IPS-18a (cell line): ENCODE data around the gene CCDC102A.
"Not testable (repeated sequence)": the region's sequence is repeated elsewhere in the genome, so short reads cannot be mapped to it uniquely, and the experiment has no call there.

Source experiments
- H3K27ac ChIP-seq: one replicate; pipeline ENCODE4 v1.5.1; 2013; ENCODE audit warnings: low read length
- H3K27me3 ChIP-seq: one replicate; pipeline ENCODE4 v1.6.1; 2013; ENCODE audit warnings: mild to moderate bottlenecking, low read length; ENCODE audit not compliant: control insufficient read depth, insufficient read depth
- H3K36me3 ChIP-seq: one replicate; pipeline ENCODE4 v1.6.1; 2013; ENCODE audit warnings: low read depth, low read length; ENCODE audit not compliant: control insufficient read depth
- H3K4me1 ChIP-seq: one replicate; pipeline ENCODE4 v1.6.1; 2013; ENCODE audit warnings: low read depth, low read length; ENCODE audit not compliant: control insufficient read depth
- H3K4me3 ChIP-seq: one replicate; pipeline ENCODE4 v1.5.1; 2013; ENCODE audit warnings: low read length
- H3K9ac ChIP-seq: one replicate; pipeline ENCODE4 v1.6.1; 2013; ENCODE audit warnings: mild to moderate bottlenecking, low read length, moderate library complexity
- H3K9me3 ChIP-seq: one replicate; pipeline ENCODE4 v1.6.1; 2013; ENCODE audit warnings: low read depth, low read length; ENCODE audit not compliant: control insufficient read depth

CCDC102A gene

DNA sequence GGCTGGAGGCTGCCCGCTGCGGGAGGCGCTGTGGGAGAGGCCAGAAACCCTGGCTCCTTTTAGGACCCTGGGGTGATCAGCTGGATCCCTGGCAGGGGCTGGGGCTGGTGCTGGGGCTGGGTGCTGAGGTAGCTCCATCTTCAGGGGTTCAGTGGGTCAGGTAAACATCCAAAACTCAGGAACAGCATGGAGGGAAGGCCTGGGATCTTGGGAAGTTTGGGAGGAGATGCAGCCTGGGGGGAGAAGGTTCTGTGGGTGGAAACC lies 27.0 kb upstream of the CCDC102A start:
- Histone ChIP-seq H3K4me1 (no peaks in the 10 kb centered on the region), H3K36me3 (no peaks in the 10 kb centered on the region), H3K9ac (no peak overlapping the region), H3K27ac (no peak overlapping the region), H3K27me3 (no peaks in the 10 kb centered on the region), H3K4me3 (no peak overlapping the region), H3K9me3 (no peaks in the 10 kb centered on the region)

DNA sequence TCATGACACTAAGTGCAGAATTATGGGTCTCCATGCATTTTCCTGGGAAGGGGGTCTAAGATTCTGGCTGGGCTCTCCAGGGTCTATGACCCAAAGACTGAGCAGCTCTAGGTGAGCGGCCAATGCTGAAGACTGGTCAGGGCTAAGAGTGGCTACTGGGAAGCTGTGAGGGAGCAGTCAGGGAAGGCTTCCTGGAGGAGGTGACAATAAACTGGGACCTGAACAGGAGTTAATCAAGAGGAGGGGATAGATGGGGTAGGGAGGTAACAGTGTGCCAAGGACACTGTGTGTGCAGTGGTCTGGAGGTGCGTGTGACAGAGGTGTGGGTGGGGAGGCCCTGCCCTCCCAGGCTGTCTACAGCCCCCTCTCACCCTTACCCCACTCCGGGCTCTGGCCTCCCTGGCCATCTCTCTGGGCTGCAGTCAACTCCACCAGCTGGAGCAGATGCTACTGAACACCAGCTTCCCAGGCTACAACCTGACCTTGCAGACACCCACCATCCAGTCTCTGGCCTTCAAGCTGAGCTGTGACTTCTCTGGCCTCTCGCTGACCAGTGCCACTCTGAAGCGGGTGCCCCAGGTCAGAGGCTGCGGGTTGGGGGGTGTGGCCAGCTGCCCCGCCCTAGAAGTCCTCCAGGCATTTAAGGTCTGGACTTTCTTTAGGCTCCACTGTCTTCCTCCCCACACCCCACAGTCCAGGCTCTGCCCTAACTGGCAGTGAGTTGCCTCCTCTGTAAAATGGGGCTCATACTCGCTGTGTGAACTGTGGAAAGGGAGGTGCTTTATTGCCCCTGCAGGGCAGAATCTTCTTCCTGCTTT lies 26.5 kb upstream of the CCDC102A start:
- H3K4me3 ChIP-seq = no peak overlapping the region
- no peaks in the 10 kb centered on the region for H3K4me1 ChIP-seq
- H3K9me3 ChIP-seq = no peaks in the 10 kb centered on the region
- H3K9ac ChIP-seq = no peak overlapping the region
- H3K36me3 ChIP-seq = no peaks in the 10 kb centered on the region
- H3K27ac ChIP-seq = no peak overlapping the region
- H3K27me3 ChIP-seq = no peaks in the 10 kb centered on the region

DNA sequence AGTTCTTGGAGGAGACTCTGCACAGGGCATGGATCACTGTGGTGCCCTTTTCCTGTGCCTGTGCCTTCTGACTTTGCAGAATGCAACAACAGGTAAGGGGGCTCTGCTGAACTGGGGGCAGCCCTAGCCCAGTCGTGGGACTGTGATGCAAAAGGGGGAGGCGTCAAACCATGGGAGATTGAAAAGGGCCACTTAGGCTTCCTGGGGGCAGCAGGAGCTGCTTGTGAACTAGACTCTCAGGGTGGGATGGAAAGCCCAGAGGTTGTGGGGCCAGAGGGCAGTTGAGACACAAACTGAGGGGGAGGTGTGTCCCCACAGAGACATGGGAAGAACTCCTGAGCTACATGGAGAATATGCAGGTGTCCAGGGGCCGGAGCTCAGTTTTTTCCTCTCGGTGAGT lies 25.7 kb upstream of the CCDC102A start:
- no peak overlapping the region for H3K9ac ChIP-seq
- no peaks in the 10 kb centered on the region for H3K9me3 ChIP-seq
- no peaks in the 10 kb centered on the region for H3K36me3 ChIP-seq
- no peak overlapping the region for H3K4me3 ChIP-seq
- H3K4me1 ChIP-seq = no peaks in the 10 kb centered on the region
- no peaks in the 10 kb centered on the region for H3K27me3 ChIP-seq
- no peak overlapping the region for H3K27ac ChIP-seq

DNA sequence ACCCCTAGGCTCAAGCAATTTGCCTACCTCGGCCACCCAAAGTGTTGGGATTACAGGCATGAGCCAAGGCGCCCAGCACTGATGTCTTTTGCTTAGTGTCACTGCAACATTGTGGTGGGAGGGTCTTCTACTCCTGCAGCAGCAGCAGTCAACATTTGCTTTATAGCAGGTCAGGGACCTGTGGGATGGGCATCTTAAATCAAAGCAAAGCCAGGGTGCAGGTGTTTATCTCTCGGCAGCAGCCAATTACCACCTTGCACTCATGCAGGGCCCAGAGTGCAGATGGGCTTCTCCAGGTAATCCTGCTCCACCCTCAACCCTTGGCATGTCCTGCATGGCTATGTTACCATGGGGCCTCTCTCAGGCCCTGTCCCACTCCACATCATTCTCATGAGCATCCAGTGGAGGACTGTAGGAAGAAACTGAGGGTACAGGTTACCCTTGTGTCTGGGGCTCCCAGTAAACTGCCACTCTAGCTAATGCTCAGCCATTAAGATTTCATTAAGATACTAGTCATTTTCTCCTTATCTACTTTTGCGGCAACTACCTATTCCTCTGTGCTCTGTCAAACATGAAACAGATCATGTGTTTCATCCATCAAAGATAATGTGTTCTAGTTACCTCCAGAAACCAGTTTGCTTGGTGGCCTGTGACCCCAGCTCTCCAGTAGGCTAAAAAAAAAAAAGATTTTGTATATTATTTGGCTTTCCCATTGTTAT lies 22.9 kb upstream of the CCDC102A start:
- Histone ChIP-seq H3K27me3 (no peaks in the 10 kb centered on the region), H3K27ac (no peak overlapping the region), H3K9me3 (no peaks in the 10 kb centered on the region), H3K4me1 (no peaks in the 10 kb centered on the region), H3K36me3 (no peaks in the 10 kb centered on the region), H3K9ac (no peak overlapping the region), H3K4me3 (no peak overlapping the region)

DNA sequence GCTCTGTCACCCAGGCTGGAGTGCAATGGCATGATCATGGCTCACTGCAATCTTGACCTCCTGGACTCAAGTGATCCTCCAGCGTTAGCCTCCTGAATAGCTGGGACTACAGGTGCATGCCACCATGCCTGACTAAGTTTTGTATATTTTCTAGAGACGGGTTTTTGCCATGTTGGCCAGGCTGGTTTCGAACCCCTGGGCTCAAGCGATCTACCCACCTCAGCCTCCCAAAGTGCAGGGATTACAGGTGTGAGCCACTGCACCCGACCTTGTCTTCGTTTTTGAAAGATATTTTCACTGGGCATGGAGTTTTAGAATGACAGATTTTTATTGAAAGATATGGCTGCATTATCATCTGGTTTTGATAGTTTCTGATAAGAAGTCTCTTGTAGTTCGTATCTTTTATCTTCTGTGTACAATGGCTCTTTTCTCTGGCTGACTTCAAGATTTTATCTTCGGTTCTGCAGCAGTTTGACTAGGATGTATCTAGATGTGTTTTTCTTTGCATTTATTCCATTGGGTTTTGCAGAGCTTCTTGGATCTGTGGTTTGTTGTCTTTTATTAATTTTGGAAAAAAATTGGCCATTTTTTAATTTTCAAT lies 20.7 kb upstream of the CCDC102A start:
- Histone ChIP-seq H3K4me1 (no peaks in the 10 kb centered on the region), H3K4me3 (no peak overlapping the region), H3K27me3 (no peaks in the 10 kb centered on the region), H3K9me3 (no peaks in the 10 kb centered on the region), H3K36me3 (no peaks in the 10 kb centered on the region), H3K9ac (no peak overlapping the region), H3K27ac (no peak overlapping the region)

DNA sequence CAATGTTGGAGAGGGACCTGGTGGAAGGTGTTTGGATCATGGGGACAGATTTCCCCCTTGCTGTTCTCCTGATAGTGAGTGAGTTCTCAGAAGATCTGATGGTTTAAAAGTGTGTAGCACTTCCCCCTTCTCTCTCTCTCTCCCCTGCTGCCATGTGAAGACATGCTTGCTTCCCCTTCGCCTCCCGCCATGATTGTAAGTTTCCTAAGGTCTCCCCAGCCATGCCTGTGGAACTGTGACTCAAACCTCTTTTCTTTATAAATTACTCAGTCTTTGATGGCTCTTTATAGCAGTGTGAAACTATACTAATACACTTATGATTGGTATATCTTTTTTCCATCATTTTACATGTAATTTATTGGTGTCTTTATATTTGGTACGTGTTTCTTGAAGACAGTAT lies 19.5 kb upstream of the CCDC102A start:
- Histone ChIP-seq H3K27me3 (no peaks in the 10 kb centered on the region), H3K27ac (no peak overlapping the region), H3K4me1 (no peaks in the 10 kb centered on the region), H3K9me3 (no peaks in the 10 kb centered on the region), H3K9ac (no peak overlapping the region), H3K36me3 (no peaks in the 10 kb centered on the region), H3K4me3 (no peak overlapping the region)

DNA sequence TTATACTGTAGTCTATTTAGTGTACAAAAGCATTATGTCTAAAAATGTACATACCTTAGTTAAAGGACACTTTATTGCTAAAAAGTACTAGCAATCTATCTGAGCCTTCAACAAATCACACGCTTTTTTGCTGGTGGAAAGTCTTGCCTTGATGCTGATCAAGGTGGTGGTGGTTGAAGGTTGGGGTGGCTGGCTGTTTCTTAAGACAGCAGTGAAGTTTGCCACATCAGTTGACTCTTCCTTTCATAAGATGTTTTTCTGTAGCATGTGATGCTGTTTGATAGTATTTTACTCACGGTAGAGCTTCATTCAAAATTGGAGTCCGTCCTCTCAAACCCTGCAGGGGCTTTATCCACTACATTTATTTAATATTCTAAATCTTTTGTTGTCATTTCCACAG lies 14.7 kb upstream of the CCDC102A start:
- Histone ChIP-seq H3K36me3 (no peaks in the 10 kb centered on the region), H3K27ac (no peak overlapping the region), H3K9me3 (no peaks in the 10 kb centered on the region), H3K4me1 (no peaks in the 10 kb centered on the region), H3K9ac (no peak overlapping the region), H3K27me3 (no peaks in the 10 kb centered on the region), H3K4me3 (no peak overlapping the region)

DNA sequence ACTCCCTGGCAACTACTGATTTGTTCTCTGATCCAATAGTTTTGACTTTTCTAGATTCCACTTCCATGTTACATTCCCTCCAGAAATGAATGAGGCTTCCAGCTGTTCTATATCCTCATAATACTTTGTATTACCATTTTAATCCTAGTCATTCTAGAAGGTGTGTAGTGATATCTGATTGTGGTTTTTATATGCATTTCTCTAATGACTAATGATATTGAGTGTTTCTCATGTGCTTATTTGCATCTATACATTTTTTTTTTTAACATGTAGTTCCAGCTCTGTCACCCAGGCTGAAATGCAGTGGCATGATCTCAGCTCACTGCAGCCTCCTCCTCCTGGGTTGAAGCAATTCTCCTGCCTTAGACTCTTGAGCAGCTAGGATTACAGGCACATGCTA lies 13.4 kb upstream of the CCDC102A start:
- H3K36me3 ChIP-seq = no peaks in the 10 kb centered on the region
- no peaks in the 10 kb centered on the region for H3K27me3 ChIP-seq
- H3K9ac ChIP-seq = no peak overlapping the region
- no peak overlapping the region for H3K4me3 ChIP-seq
- no peaks in the 10 kb centered on the region for H3K4me1 ChIP-seq
- H3K27ac ChIP-seq = no peak overlapping the region
- no peaks in the 10 kb centered on the region for H3K9me3 ChIP-seq

DNA sequence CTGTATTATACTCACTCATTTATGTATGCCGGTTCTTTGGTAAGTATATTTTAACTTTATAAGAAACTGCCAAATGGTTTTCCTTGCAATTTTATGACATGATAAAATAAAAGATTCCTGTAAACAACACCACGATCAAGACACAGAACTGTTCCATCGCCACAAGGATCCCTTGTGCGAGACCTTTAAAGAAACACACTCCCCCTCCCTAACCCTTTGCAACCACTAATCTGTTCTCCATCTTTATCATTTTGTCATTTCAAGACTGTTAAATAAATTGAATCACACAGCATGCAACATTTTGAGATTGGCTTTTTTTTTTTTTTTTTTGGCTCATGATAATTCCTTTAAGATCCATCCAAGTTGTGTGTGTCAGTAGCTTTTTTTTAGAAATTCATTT lies 12.0 kb upstream of the CCDC102A start:
- Histone ChIP-seq H3K36me3 (no peaks in the 10 kb centered on the region), H3K27ac (no peak overlapping the region)

DNA sequence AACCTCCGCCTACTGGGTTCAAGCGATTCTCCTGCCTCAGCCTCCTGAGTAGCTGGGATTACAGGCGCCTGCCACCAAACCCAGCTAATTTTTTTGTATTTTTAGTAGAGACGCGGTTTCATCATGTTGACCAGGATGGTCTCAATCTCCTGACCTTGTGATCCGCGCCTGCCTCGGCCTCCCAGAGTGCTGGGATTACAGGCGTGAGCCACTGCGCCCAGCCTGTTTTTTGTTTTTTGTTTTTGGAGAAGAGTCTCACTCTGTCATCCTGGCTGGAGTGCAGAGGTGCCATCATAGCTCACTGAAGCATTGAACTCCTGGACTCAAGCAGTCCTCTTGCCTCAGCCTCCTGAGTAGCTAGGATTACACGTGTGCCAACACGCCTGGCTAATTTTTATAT lies 11.2 kb upstream of the CCDC102A start:
- H3K4me3 ChIP-seq, H3K9me3 ChIP-seq, H3K27me3 ChIP-seq, H3K27ac ChIP-seq, H3K4me1 ChIP-seq, H3K9ac ChIP-seq, H3K36me3 ChIP-seq: not testable (repeated sequence)

More for the DNA sequence above, 12.0 kb upstream of the CCDC102A start:
- Histone ChIP-seq H3K9me3 (no peaks in the 10 kb centered on the region), H3K4me3 (no peak overlapping the region), H3K27me3 (no peaks in the 10 kb centered on the region), H3K4me1 (no peaks in the 10 kb centered on the region), H3K9ac (no peak overlapping the region)

DNA sequence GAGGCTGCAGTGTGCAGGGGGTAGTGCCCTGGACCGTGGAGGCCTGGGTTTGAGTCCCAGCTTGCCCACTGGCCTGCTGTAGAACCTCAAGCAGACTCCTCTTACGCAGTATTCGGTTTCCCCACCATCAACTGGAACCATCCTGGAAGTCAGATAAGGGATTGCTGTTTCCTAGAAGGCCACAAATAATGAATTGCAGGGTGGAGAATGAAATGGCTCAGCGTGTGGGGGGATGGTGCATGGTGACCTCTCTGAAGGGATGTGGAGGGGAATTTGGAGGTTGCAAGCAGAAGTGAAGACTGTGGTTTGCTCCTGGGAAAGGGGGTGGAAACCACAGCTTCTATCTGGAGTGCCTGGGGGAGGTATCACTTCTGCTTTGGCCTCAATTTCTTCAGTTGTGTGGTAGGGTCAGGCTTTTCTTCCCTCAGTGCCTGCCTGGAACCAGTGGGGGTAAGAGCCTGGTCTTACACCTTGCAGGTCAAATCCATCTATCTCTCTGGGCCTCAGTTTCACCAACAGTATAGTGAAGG lies 7.8 kb upstream of the CCDC102A start:
- peaks cover 2% of the 10 kb centered on the region for H3K4me1 ChIP-seq
- H3K27ac ChIP-seq = no peak overlapping the region
- H3K4me3 ChIP-seq = no peak overlapping the region
- H3K27me3 ChIP-seq = no peaks in the 10 kb centered on the region
- H3K9ac ChIP-seq = no peak overlapping the region
- H3K36me3 ChIP-seq = no peaks in the 10 kb centered on the region
- H3K9me3 ChIP-seq = no peaks in the 10 kb centered on the region
